GM12891 (cell line): ENCODE data around the gene THSD7B.

Experiments
- DNase-seq: peaks from one replicate; pipeline ENCODE4 v3.0.0; 2011; ENCODE audit warnings: low spot score; ENCODE audit not compliant: insufficient read length
- FAIRE-seq: peaks from 2 replicates; lab custom pipeline; 2011; peaks lifted over from hg19 to GRCh38; lab: Jason Lieb, UNC
- PAX5 ChIP-seq: IDR thresholded peaks from 2 replicates; pipeline ENCODE4 v1.6.1; 2011; ENCODE audit warnings: low read length, moderate library complexity, mild to moderate bottlenecking; ENCODE audit not compliant: insufficient read depth, severe bottlenecking
- POLR2A ChIP-seq: IDR thresholded peaks from 2 replicates; pipeline ENCODE4 v1.6.1; 2011; ENCODE audit warnings: low read depth, low read length, control low read depth
- POLR2AphosphoS5 ChIP-seq: IDR thresholded peaks from 2 replicates; pipeline ENCODE4 v1.6.1; 2011; ENCODE audit warnings: low read depth, low read length, control low read depth
- POU2F2 ChIP-seq: IDR thresholded peaks from 2 replicates; pipeline ENCODE4 v1.6.1; 2011; ENCODE audit warnings: low read depth, mild to moderate bottlenecking, control low read depth, low read length, moderate library complexity
- SPI1 ChIP-seq: IDR thresholded peaks from 2 replicates; pipeline ENCODE4 v1.6.1; 2011; ENCODE audit warnings: low read depth, low read length, control low read depth
- TAF1 ChIP-seq: IDR thresholded peaks from 2 replicates; pipeline ENCODE4 v1.6.1; 2011; ENCODE audit warnings: low read depth, low read length, control low read depth

Gene THSD7B

GRCh38 chr2:137590102-137590501 lies 824.8 kb downstream of the THSD7B start:
- FAIRE-seq (no peak), DNase-seq (no peak)
- TF ChIP-seq POU2F2 (no peak), POLR2A (no peak), POLR2AphosphoS5 (no peak), TAF1 (no peak), SPI1 (no peak), PAX5 (no peak)

- DNase-seq (no peak), FAIRE-seq (no peak)
- TF ChIP-seq POLR2AphosphoS5 (no peak), POU2F2 (no peak), POLR2A (no peak), SPI1 (no peak), TAF1 (no peak), PAX5 (no peak)
These were observed 842.5 kb downstream of the THSD7B start for GRCh38 chr2:137607722-137608318.

- DNase-seq (no peak), FAIRE-seq (no peak)
- TF ChIP-seq SPI1 (no peak), PAX5 (no peak), TAF1 (no peak), POLR2A (no peak), POU2F2 (no peak), POLR2AphosphoS5 (no peak)
These were observed 873.6 kb downstream of the THSD7B start for GRCh38 chr2:137638932-137639331.

- no peak for DNase-seq
- no peak for FAIRE-seq
- TF ChIP-seq POLR2AphosphoS5 (no peak), TAF1 (no peak), POU2F2 (no peak), POLR2A (no peak), PAX5 (no peak), SPI1 (no peak)
These were observed 879.4 kb downstream of the THSD7B start for GRCh38 chr2:137644731-137645130.

GRCh38 chr2:137654046-137654445 lies 888.7 kb downstream of the THSD7B start:
- FAIRE-seq (no peak), DNase-seq (no peak)
- TF ChIP-seq POLR2A (no peak), SPI1 (no peak), TAF1 (no peak), POLR2AphosphoS5 (no peak), PAX5 (no peak), POU2F2 (no peak)

- FAIRE-seq (no peak), DNase-seq (no peak)
- no peak for TF ChIP-seq PAX5
- no peak for TF ChIP-seq TAF1
- no peak for TF ChIP-seq POLR2A
- TF ChIP-seq SPI1 = no peak
- no peak for TF ChIP-seq POLR2AphosphoS5
- no peak for TF ChIP-seq POU2F2
These were observed 890.5 kb downstream of the THSD7B start for GRCh38 chr2:137655814-137656213.

GRCh38 chr2:137658433-137658832 lies 893.1 kb downstream of the THSD7B start:
- FAIRE-seq (no peak), DNase-seq (no peak)
- no peak for TF ChIP-seq POLR2AphosphoS5
- no peak for TF ChIP-seq POU2F2
- no peak for TF ChIP-seq POLR2A

GRCh38 chr2:137659616-137660015 lies 894.3 kb downstream of the THSD7B start:
- FAIRE-seq (no peak), DNase-seq (no peak)
- TF ChIP-seq TAF1 = no peak
- no peak for TF ChIP-seq SPI1
- TF ChIP-seq PAX5 = no peak
- TF ChIP-seq POLR2A = no peak
- no peak for TF ChIP-seq POLR2AphosphoS5
- no peak for TF ChIP-seq POU2F2

- FAIRE-seq (no peak), DNase-seq (no peak)
- TF ChIP-seq SPI1 = no peak
- TF ChIP-seq PAX5 = no peak
- no peak for TF ChIP-seq POU2F2
- TF ChIP-seq TAF1 = no peak
- no peak for TF ChIP-seq POLR2A
- no peak for TF ChIP-seq POLR2AphosphoS5
These were observed 904.8 kb downstream of the THSD7B start for GRCh38 chr2:137670111-137670510.

GRCh38 chr2:137672989-137673552 lies 907.7 kb downstream of the THSD7B start:
- TF ChIP-seq POU2F2 (no peak), PAX5 (no peak), POLR2AphosphoS5 (no peak), POLR2A (no peak), SPI1 (no peak), TAF1 (no peak)
- DNase-seq (no peak), FAIRE-seq (no peak)
